ENCODE data around the gene ACAA1.
"Not testable (repeated sequence)": the region's sequence is repeated elsewhere in the genome, so short reads cannot be mapped to it uniquely, and the experiment has no call there.

ACAA1 gene

GRCh38 chr3:38134517-38135143 is 2.3 kb downstream of the ACAA1 start:
- not testable (repeated sequence) for DNase-seq (ENCODE audit: low read depth)

- DNase-seq (ENCODE audit: low read depth): no peak
Observed at GRCh38 chr3:38133557-38134405, 3.1 kb downstream of the ACAA1 start.

- DNase-seq (ENCODE audit: low read depth): no peak
Observed at GRCh38 chr3:38133209-38133556, 3.7 kb downstream of the ACAA1 start.

GRCh38 chr3:38131621-38132369 is 5.1 kb downstream of the ACAA1 start:
- DNase-seq (ENCODE audit: low read depth): no peak

- DNase-seq (ENCODE audit: low read depth): no peak
Observed at GRCh38 chr3:38130631-38131065, 6.3 kb downstream of the ACAA1 start.

GRCh38 chr3:38129058-38129457 is 7.9 kb downstream of the ACAA1 start:
- no peak for DNase-seq (ENCODE audit: low read depth)

- no peak for DNase-seq (ENCODE audit: low read depth)
Observed at GRCh38 chr3:38128303-38128655, 8.6 kb downstream of the ACAA1 start.

- no peak for DNase-seq (ENCODE audit: low read depth)
Observed at GRCh38 chr3:38127611-38128302, 9.2 kb downstream of the ACAA1 start.

GRCh38 chr3:38126121-38126892 is 10.6 kb downstream of the ACAA1 start:
- DNase-seq (ENCODE audit: low read depth): no peak

- DNase-seq (ENCODE audit: low read depth): no peak
Observed at GRCh38 chr3:38125305-38126120, 11.4 kb downstream of the ACAA1 start.

GRCh38 chr3:38124324-38125122 is 12.4 kb downstream of the ACAA1 start:
- no peak for DNase-seq (ENCODE audit: low read depth)

GRCh38 chr3:38122712-38123290 is 14.1 kb downstream of the ACAA1 start:
- DNase-seq (ENCODE audit: low read depth): no peak

GRCh38 chr3:38121832-38122461 is 15.0 kb downstream of the ACAA1 start:
- DNase-seq (ENCODE audit: low read depth): no peak

- DNase-seq (ENCODE audit: low read depth): no peak
Observed at GRCh38 chr3:38121451-38121831, 15.5 kb downstream of the ACAA1 start.

- DNase-seq (ENCODE audit: low read depth): no peak
Observed at GRCh38 chr3:38120693-38121450, 16.1 kb downstream of the ACAA1 start.

- no peak for DNase-seq (ENCODE audit: low read depth)
Observed at GRCh38 chr3:38119821-38120692, 16.9 kb downstream of the ACAA1 start.

- DNase-seq (ENCODE audit: low read depth): no peak
Observed at GRCh38 chr3:38119248-38119544, 17.7 kb downstream of the ACAA1 start.

All from stimulated activated CD8-positive, alpha-beta memory T cell treated with anti-CD3 and anti-CD28 coated beads, Interleukin-7, amount 100 ng/mL, for 24 hours (primary cell).